GM21367 (cell line): ENCODE measurements around the gene FHIT.
"Not testable (repeated sequence)": the region's sequence is repeated elsewhere in the genome, so short reads cannot be mapped to it uniquely, and the experiment has no call there.

ENCODE experiments used
- ATAC-seq: cut with Tn5 transposase; IDR thresholded peaks from one replicate; pipeline ENCODE4 v1.9.1; 2021; ENCODE audit not compliant: unreplicated experiment

Gene FHIT

DNA sequence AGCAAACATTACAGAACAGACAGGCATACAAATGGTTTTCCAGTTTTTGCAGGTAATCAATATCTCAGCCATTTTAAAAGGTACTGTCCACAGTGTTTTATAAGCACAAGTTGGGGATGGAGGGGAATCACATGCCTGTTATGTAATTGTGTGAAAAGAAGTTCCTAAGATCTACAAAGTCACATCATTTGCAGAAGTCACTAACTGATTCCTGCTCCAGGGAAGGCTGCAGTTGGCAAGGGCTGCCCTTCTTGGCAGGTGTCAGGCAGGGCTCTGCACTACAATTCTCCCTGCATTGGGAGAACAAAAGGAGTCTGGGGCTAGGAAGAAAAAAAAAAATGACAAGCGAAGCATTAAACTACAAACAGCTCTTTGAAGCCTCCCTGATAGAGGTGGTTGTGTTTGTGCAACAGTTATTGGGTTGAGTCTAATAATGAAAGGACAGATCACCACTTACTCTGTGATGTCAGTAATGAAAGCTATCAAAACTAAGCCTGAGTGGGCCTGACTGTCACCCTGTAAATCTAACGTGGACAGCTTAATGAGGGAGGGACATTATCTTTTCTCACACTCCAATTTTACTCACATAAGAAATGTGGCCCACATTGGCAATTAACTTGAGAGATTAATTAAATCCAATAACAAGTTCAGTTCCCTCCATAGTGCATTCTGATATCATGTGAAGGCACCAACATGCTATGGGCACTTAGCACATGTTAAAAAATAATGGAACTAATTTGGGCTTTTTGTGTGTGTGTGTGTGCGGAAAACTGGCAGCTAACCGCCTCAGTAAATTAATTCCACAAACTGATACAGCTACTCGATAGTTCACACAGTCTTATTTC lies 242.9 kb downstream of the FHIT start:
- ATAC-seq, result no peak

- no peak for ATAC-seq
Observed at GRCh38 chr3:61005591-61005990, 245.7 kb downstream of the FHIT start.

GRCh38 chr3:60998858-60999257 lies 252.4 kb downstream of the FHIT start:
- no peak for ATAC-seq

DNA sequence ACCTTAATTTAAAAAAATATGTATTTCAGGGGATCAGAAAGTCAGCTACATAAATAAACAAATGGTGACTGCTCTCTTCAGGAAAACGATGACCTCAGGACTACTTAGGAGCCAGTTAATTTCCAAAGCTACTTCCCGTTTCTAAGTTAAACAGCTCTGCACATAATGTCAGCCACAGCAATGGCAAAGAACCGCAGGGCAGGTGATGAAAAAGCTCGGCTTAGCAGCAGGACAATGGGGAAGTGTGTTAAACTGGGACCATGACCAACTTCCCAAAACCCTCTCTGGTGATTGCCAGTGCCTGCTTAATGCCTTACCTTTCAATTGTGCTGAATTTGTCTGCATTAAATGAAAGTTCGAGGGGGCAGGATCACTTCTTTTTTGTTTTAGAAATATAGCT lies 258.9 kb downstream of the FHIT start:
- no peak for ATAC-seq

DNA sequence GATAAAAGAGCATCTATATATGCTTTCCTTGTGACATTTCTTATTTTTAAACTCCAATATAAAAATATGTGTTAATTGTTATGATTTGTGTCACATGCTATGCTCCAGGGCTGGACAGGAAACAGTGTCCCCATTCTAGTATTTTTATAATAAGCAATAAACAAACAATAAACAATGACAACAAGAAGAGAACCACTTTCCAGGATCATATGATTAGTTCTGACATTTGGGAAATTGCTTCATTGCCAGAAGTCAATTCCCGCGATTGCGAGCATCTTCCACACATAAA lies 260.9 kb downstream of the FHIT start:
- no peak for ATAC-seq

DNA sequence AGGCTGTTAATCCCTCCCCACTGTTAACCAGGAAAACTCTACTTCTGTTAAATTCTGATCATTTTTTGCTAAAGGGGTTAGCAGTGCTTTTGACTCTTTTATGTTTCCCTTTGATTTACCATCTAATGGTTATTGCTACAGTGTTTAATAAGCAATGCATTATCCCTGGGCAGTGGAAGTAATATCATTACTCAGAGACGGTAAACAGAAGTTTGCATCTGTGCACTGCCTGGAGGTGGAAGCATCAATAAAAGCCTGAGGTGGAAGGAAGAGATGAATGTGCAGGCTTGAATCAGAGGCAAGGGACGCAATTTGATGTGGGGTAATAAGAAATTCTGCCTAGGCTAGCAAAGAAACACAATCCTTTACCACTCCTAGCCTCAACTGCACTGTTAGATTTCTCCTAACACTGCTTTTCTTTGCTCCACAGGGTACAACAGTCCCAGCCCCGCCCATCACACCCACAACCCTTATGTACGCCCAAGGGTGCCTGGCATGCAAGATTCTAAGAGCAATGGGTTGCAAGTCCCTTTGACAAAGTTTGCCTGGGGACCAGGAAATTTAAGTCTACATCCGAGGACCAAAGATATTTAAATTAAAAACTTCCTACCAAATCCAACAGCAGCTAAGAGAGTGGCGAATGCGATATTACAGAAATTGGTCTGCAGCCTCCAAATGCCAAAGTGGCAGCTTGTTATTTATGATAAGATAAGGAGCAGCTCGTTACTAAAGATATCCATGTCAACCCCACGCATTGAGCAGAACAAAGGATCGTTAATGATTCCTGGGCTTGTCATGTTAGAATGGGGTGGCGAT lies 261.4 kb downstream of the FHIT start:
- ATAC-seq, result no peak

- ATAC-seq, result not testable (repeated sequence)
Observed at GRCh38 chr3:60987191-60987590, 264.1 kb downstream of the FHIT start.

- no peak for ATAC-seq
Observed at GRCh38 chr3:60986552-60986951, 264.7 kb downstream of the FHIT start.

- ATAC-seq, result no peak
Observed at GRCh38 chr3:60983906-60984305, 267.3 kb downstream of the FHIT start.

DNA sequence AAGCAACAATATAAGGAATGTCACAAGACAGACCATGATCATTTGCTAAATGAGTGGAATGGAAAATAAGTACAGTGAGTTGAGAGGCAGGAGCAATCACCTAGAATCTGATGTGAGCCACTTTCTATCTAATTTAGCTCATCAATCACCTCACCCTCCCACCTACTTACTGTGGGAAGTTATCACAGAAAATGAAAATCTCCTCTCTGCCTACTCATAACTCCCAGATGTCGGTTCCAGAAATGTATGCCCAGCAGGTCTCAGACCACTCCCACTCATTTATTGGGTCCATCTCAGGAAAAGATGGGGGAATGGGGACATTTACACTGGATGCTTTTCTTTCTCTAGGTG lies 270.9 kb downstream of the FHIT start:
- no peak for ATAC-seq

GRCh38 chr3:60979461-60980341 lies 271.6 kb downstream of the FHIT start:
- no peak for ATAC-seq

DNA sequence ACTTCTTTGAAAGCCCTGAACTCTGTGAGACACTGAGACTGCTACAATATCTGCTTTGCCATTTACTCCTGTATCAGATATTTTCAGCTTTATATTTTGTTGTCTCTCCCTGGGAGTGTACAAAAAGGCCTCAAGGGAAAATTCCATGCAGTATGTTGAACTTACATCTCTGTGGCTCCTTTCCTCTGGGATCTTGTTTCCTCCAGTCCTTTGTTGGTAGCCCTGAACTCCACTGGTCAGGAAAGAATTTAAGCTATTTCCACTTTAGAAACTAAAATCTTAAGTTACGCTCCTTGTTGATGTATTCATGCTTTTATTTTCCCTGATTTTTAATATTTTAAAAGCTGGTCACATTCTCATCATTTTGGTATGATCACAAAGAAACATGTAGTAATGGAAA lies 277.9 kb downstream of the FHIT start:
- no peak for ATAC-seq

DNA sequence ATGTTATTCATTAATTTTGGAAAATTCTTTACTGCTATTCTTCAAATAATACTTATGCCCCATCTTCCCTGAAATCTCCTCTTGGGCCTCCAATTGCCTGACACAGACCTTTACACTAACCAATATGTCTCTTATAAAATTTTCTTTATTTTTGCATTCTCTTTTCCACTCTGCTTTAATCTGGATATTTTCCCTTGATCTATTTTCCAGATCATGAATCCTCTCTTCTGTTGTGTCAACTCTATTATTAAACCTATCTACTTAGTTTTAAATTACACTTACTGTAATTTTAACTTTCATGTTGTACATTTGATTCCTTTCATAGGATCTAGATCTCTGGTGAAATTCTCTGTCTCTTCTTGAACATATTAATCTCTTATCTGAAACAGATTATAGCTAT lies 278.7 kb downstream of the FHIT start:
- no peak for ATAC-seq

DNA sequence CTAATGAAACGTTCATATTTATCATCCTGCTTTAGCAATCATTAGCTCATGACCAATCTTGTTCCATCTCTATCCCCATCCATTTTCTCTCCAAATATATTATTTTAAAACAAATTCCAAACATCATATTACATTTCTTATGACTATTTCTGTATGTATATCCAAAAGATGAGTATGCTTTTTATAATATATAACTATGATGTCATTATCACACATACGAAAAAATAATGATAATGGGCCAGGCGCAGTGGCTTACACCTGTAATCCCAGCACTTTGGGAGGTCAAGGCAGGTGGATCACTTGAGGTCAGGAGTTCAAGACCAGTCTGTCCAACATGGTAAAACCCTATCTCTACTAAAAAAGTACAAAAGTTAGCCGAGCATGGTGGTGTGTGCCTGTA lies 280.4 kb downstream of the FHIT start:
- no peak for ATAC-seq

- no peak for ATAC-seq
Observed at GRCh38 chr3:60967141-60967540, 284.1 kb downstream of the FHIT start.

- ATAC-seq, result no peak
Observed at GRCh38 chr3:60957541-60957940, 293.7 kb downstream of the FHIT start.

DNA sequence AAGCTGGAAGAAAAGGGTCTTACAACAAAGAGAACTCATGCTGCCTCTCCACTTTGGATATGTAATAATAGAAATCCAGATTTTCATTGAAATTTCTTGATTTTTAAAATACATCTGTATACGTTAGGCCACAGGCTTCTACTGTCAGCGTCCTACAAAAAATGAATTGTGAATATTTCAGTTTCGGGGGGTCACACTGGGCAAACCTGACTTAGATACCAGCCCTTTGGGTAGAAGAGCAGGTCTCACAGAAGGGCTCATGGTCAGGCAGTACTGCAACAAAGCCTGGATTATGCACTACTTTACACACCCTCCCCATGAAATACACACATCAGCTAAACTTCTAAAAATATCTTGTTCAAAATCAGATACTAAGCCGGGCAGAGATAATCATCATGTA lies 294.5 kb downstream of the FHIT start:
- ATAC-seq, result no peak

- no peak for ATAC-seq
Observed at GRCh38 chr3:60955034-60955433, 296.2 kb downstream of the FHIT start.

GRCh38 chr3:60954048-60954447 lies 297.2 kb downstream of the FHIT start:
- ATAC-seq, result no peak

- no peak for ATAC-seq
Observed at GRCh38 chr3:60953351-60953750, 297.9 kb downstream of the FHIT start.

DNA sequence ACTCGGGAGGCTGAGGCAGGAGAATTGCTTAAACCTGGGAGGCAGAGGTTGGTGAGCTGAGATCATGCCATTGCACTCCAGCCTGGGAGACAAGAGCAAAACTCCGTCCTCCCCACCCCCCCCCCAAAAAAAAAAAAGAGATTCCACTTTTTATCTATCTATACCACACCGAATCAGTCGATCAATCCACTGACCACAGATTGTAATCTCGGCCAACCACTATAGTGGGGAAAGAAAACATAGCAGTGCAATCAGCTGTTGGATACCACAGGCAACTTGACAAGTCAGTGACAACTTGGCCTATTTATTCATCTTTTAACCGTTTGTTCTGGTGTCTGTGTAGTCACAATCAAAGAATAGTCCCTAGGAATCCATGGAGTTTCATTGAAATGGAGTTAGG lies 299.2 kb downstream of the FHIT start:
- no peak for ATAC-seq

GRCh38 chr3:60949146-60949545 lies 302.1 kb downstream of the FHIT start:
- no peak for ATAC-seq
